ENCODE data around the gene ATCAY.

The ATCAY gene

GRCh38 chr19:3955688-3956087, 75.2 kb downstream of the ATCAY start:
- Histone ChIP-seq H3K4me3 (no peak overlapping the region), H3K36me3 (peaks cover 45 to 53% (median 46%) of the 10 kb centered on the region in 3 donors), H3K27ac (peak overlapping the region; percentile 4 to 93), H3K4me1 (peaks cover 13 to 74% (median 34%) of the 10 kb centered on the region in 4 donors), H3K9me3 (no peaks in the 10 kb centered on the region), H3K27me3 (no peaks in the 10 kb centered on the region)
- TF ChIP-seq CTCF (IDR thresholded peaks at IDR 0.05), result no peak
- intact Hi-C loops (cut with DNase I; ENCODE audit: low total_unique reads), result no loop called here
- no peak for DNase-seq

GRCh38 chr19:3958836-3959765, 78.6 kb downstream of the ATCAY start:
- no peak for DNase-seq
- Histone ChIP-seq H3K4me1 (peaks cover 0 to 40% (median 8%) of the 10 kb centered on the region in 4 donors), H3K9me3 (no peaks in the 10 kb centered on the region), H3K4me3 (no peak overlapping the region), H3K27ac (peak overlapping the region; percentile 47 to 64), H3K36me3 (peaks cover 79 to 87% (median 79%) of the 10 kb centered on the region in 3 donors), H3K27me3 (no peaks in the 10 kb centered on the region)
- no peak for TF ChIP-seq CTCF (IDR thresholded peaks at IDR 0.05)
- intact Hi-C loops (cut with DNase I; ENCODE audit: low total_unique reads), result no loop called here

DNA sequence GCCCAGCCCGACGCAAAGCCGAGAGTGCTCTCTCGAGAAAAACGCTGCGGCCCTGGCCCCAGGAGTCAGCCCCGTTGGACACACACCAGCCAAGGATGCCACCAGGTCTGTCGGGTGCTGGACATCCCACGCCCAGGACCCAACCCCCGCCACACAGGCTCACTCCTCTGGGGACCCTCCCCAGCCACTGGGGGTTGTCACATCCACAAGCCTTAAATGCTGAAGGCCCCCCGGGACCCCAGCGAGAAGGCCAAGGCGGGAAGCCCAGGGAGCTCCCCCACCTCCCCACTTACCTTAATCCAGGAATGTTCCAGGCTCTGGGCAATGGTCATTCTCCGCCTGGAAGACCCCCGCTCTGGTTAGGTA, 79.3 kb downstream of the ATCAY start:
- intact Hi-C loops (cut with DNase I; ENCODE audit: low total_unique reads), result loop anchor here (10.0 kb wide), 2 partner anchors 195 to 425 kb away; partner anchors contain the start of genes APBA3, MRPL54 and TEKTIP1
- Histone ChIP-seq H3K36me3 (peaks cover 85 to 93% (median 86%) of the 10 kb centered on the region in 3 donors), H3K27ac (no peak overlapping the region)

GRCh38 chr19:3961007-3961406, 80.5 kb downstream of the ATCAY start:
- Histone ChIP-seq H3K9me3 (no peaks in the 10 kb centered on the region), H3K4me1 (peaks cover 0 to 36% (median 20%) of the 10 kb centered on the region in 4 donors), H3K36me3 (peaks cover 89 to 98% (median 96%) of the 10 kb centered on the region in 3 donors), H3K27me3 (no peaks in the 10 kb centered on the region), H3K27ac (no peak overlapping the region), H3K4me3 (no peak overlapping the region)
- intact Hi-C loops (cut with DNase I; ENCODE audit: low total_unique reads), result loop anchor here (10.0 kb wide), 2 partner anchors 196 to 426 kb away; partner anchors contain the start of genes APBA3, MRPL54 and TEKTIP1
- DNase-seq, result no peak
- no peak for TF ChIP-seq CTCF (IDR thresholded peaks at IDR 0.05)

More for the DNA sequence above, 79.3 kb downstream of the ATCAY start:
- Histone ChIP-seq H3K4me3 (no peak overlapping the region), H3K9me3 (no peaks in the 10 kb centered on the region), H3K4me1 (peaks cover 0 to 36% (median 10%) of the 10 kb centered on the region in 4 donors), H3K27me3 (no peaks in the 10 kb centered on the region)
- DNase-seq, result no peak
- no peak for TF ChIP-seq CTCF (IDR thresholded peaks at IDR 0.05)

DNA sequence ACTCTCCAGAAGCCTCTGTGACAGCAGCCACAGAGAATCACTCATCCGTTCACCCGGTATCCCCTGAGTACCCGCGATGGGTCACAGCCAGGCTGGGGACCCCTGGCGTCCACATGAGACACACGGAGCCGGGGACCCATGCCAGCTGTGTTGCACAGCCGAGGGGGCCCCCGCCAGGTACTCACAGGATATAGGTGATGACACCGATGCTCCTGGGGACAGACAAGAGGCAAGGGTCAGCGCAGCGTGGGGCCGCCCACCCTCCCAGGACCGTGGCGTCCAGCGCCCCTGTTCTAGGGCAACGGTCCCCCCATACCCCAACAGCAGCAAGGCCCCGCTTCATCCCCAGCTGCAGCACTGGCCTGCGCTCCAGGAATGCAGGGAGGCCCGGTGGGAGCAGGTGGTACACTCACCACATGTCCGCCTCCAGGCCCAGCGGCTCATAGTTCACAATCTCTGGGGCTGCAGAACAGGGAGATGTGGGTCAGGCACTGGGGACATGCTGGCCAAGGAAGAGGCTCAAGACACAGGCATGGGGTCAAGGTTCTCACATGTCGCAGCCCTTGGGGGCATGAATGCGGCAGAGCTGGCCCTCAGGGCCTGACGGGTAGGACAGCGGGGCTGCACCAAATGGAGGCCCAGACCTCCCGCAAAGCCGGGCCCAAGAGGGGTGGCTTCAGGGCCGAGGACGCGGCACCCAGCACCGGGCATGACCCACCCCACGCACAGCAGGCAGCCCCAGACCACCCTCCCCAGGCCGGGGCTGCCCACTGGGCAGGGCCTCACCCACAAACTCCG, 83.2 kb downstream of the ATCAY start:
- DNase-seq, result no peak
- H3K36me3 ChIP-seq, result peaks cover 90 to 93% (median 92%) of the 10 kb centered on the region in 3 donors
- H3K27me3 ChIP-seq, result no peaks in the 10 kb centered on the region
- no peak for TF ChIP-seq CTCF (IDR thresholded peaks at IDR 0.05)
- H3K4me3 ChIP-seq, result no peak overlapping the region
- no peak overlapping the region for H3K27ac ChIP-seq
- no peaks in the 10 kb centered on the region for H3K9me3 ChIP-seq
- intact Hi-C loops (cut with DNase I; ENCODE audit: low total_unique reads), result loop anchor here (10.0 kb wide), 2 partner anchors 199 to 429 kb away; partner anchors contain the start of genes APBA3, MRPL54 and TEKTIP1
- peaks cover 8 to 45% (median 40%) of the 10 kb centered on the region in 4 donors for H3K4me1 ChIP-seq

Measured in tibial artery (tissue), 4 donors.